ENCODE data around the gene KCNQ1.

DNA sequence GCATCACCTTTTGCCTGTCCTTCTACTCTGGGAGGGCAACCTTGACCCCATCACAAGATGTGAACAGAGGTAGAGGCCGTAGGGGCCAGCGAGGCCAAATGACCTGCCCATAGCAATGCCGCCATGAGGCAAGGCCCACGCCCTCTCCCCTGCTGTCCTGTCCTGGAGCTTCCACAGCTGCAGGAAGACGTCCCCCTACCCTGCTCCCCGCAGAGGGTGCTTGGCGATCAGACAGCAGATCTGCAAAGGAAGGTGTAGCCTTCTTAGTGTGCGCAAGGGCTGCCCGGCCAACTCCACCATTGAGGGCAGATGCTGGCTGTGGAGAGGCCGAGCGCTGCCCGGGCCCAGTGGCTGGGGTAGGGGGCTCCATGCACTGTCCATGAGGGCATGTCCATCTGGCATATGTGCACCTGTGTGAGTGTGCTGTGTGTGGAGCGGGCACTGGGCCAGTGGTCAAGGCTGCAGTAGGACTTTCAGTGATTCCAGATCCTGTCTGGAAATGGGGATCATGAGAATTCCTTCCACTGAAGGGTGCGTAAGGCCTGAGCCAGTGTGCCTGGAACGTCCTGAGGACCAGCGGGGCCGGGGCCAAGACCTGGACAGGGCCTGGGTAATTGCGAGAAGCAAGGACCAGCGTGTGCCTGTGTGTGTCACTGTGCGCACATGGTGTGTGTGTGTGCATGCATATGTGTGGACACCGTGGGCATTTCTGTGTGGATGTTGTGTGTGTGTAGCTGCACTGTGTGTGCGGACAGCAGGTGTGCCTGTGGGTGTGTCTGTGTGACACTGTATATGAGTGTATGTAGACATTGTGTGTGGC, 11.5 kb upstream of the KCNQ1 start:
- TF ChIP-seq, protein P1, sequence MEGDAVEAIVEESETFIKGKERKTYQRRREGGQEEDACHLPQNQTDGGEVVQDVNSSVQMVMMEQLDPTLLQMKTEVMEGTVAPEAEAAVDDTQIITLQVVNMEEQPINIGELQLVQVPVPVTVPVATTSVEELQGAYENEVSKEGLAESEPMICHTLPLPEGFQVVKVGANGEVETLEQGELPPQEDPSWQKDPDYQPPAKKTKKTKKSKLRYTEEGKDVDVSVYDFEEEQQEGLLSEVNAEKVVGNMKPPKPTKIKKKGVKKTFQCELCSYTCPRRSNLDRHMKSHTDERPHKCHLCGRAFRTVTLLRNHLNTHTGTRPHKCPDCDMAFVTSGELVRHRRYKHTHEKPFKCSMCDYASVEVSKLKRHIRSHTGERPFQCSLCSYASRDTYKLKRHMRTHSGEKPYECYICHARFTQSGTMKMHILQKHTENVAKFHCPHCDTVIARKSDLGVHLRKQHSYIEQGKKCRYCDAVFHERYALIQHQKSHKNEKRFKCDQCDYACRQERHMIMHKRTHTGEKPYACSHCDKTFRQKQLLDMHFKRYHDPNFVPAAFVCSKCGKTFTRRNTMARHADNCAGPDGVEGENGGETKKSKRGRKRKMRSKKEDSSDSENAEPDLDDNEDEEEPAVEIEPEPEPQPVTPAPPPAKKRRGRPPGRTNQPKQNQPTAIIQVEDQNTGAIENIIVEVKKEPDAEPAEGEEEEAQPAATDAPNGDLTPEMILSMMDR (IDR thresholded peaks at IDR 0.05) = no peak
- TF ChIP-seq POLR2AphosphoS5 (IDR thresholded peaks at IDR 0.05) (no peak), POLR2A (IDR thresholded peaks at IDR 0.05) (no peak), EP300 (IDR thresholded peaks at IDR 0.05; ENCODE audit: low read depth) (no peak)
